H9 (cell line): ENCODE results near the gene A1CF. TPM values are rescaled to one million over a fixed set of nuclear protein-coding genes. Genes with fewer than 3 reads are reported as not detected.

Experiments used
- DNase-seq: peaks from one replicate; pipeline ENCODE4 v3.0.0-alpha.2; 2017
- H2AFZ ChIP-seq: one replicate; pipeline ENCODE4 v1.6.1; 2013; ENCODE audit warnings: mild to moderate bottlenecking, low read length, control low read depth, moderate library complexity
- H2AK5ac ChIP-seq: 2 replicates; pipeline ENCODE4 v1.6.1; 2013; ENCODE audit warnings: low read length, control low read depth, mixed read lengths; ENCODE audit not compliant: insufficient read length
- H2BK120ac ChIP-seq: one replicate; pipeline ENCODE4 v1.6.1; 2013; ENCODE audit warnings: low read depth, mild to moderate bottlenecking, low read length, control low read depth, inconsistent platforms; ENCODE audit not compliant: poor library complexity, severe bottlenecking
- H2BK12ac ChIP-seq: 2 replicates; pipeline ENCODE4 v1.6.1; 2013; ENCODE audit warnings: low read length, control low read depth, mixed read lengths, low read depth; ENCODE audit not compliant: insufficient read length
- H2BK15ac ChIP-seq: 2 replicates; pipeline ENCODE4 v1.6.1; 2013; ENCODE audit warnings: low read depth, low read length, control low read depth
- H2BK20ac ChIP-seq: one replicate; pipeline ENCODE4 v1.6.1; 2013; ENCODE audit warnings: low read depth, mild to moderate bottlenecking, low read length, control low read depth, inconsistent platforms; ENCODE audit not compliant: poor library complexity, severe bottlenecking
- H2BK5ac ChIP-seq: 2 replicates; pipeline ENCODE4 v1.6.1; 2013; ENCODE audit warnings: low read length, control low read depth, mixed read lengths; ENCODE audit not compliant: insufficient read length
- H3K14ac ChIP-seq: 2 replicates; pipeline ENCODE4 v1.6.1; 2013; ENCODE audit warnings: low read length, control low read depth; ENCODE audit not compliant: insufficient read depth
- H3K18ac ChIP-seq: 2 replicates; pipeline ENCODE4 v1.6.1; 2013; ENCODE audit warnings: low read depth, mild to moderate bottlenecking, mixed read lengths, low read length, control low read depth; ENCODE audit not compliant: insufficient read length
- H3K23ac ChIP-seq: 2 replicates; pipeline ENCODE4 v1.6.1; 2013; ENCODE audit warnings: low read length, control low read depth, mixed read lengths, low read depth; ENCODE audit not compliant: insufficient read length
- H3K23me2 ChIP-seq: 2 replicates; pipeline ENCODE4 v1.6.1; 2013; ENCODE audit warnings: low read depth, mild to moderate bottlenecking, mixed read lengths, low read length, control low read depth; ENCODE audit not compliant: insufficient read length, poor library complexity, severe bottlenecking
- H3K27ac ChIP-seq: 2 replicates; pipeline ENCODE4 v1.5.1; 2013; ENCODE audit warnings: low read length, control low read depth, mixed read lengths, low read depth; ENCODE audit not compliant: insufficient read length
- H3K27me3 ChIP-seq: 2 replicates; pipeline ENCODE4 v1.6.1; 2013; ENCODE audit warnings: low read length, control low read depth, inconsistent platforms; ENCODE audit not compliant: insufficient read depth
- H3K4ac ChIP-seq: 2 replicates; pipeline ENCODE4 v1.6.1; 2013; ENCODE audit warnings: low read depth, mild to moderate bottlenecking, control low read depth, inconsistent platforms, low read length, moderate library complexity
- H3K4me1 ChIP-seq: 2 replicates; pipeline ENCODE4 v1.6.1; 2013; ENCODE audit warnings: low read length, control low read depth, inconsistent platforms; ENCODE audit not compliant: insufficient read depth
- H3K4me2 ChIP-seq: 2 replicates; pipeline ENCODE4 v1.6.1; 2013; ENCODE audit warnings: low read length, control low read depth, mixed read lengths; ENCODE audit not compliant: insufficient read length, insufficient read depth
- H3K56ac ChIP-seq: 2 replicates; pipeline ENCODE4 v1.6.1; 2013; ENCODE audit warnings: low read depth, mild to moderate bottlenecking, mixed read lengths, low read length, control low read depth; ENCODE audit not compliant: insufficient read length
- H3K79me1 ChIP-seq: 2 replicates; pipeline ENCODE4 v1.6.1; 2013; ENCODE audit warnings: low read depth, mild to moderate bottlenecking, moderate library complexity, low read length, control low read depth, inconsistent platforms; ENCODE audit not compliant: insufficient read depth, poor library complexity, severe bottlenecking
- H3K79me2 ChIP-seq: 2 replicates; pipeline ENCODE4 v1.6.1; 2013; ENCODE audit warnings: low read length, control low read depth, inconsistent platforms; ENCODE audit not compliant: insufficient read depth
- H3K9ac ChIP-seq: 2 replicates; pipeline ENCODE4 v1.6.1; 2013; ENCODE audit warnings: low read length, control low read depth, mixed read lengths; ENCODE audit not compliant: insufficient read length; ENCODE audit errors: extremely low read depth
- H3K9me3 ChIP-seq: one replicate; pipeline ENCODE4 v1.6.1; 2013; ENCODE audit warnings: low read depth, low read length, inconsistent platforms; ENCODE audit not compliant: control insufficient read depth
- H3T11ph ChIP-seq: one replicate; pipeline ENCODE4 v1.6.1; 2013; ENCODE audit warnings: mild to moderate bottlenecking, low read length, control low read depth, inconsistent platforms
- H4K20me1 ChIP-seq: one replicate; pipeline ENCODE4 v1.6.1; 2013; ENCODE audit not compliant: control insufficient read depth, insufficient read length, insufficient read depth
- H4K5ac ChIP-seq: 2 replicates; pipeline ENCODE4 v1.6.1; 2013; ENCODE audit warnings: low read depth, mild to moderate bottlenecking, mixed read lengths, low read length, control low read depth; ENCODE audit not compliant: insufficient read length
- H4K8ac ChIP-seq: replicated peaks from 2 replicates; pipeline ENCODE4 v1.6.1; 2013; ENCODE audit warnings: low read length, control low read depth, mixed read lengths, low read depth; ENCODE audit not compliant: insufficient read length
- H4K91ac ChIP-seq: 2 replicates; pipeline ENCODE4 v1.6.1; 2013; ENCODE audit warnings: low read depth, mild to moderate bottlenecking, moderate library complexity, mixed read lengths, low read length, control low read depth; ENCODE audit not compliant: insufficient read length
- H3K27ac Mint-ChIP-seq, 3 experiments: 2 replicates in 2 of 3; 3 replicates in 1 of 3; pipeline ENCODE4 v1.8.0; 2020 to 2021; ENCODE audit warnings: mixed read lengths in 3 of 3, mild to moderate bottlenecking in 1 of 3, moderate library complexity in 1 of 3
- H3K27me3 Mint-ChIP-seq: 2 replicates; pipeline ENCODE4 v1.8.0; 2021; ENCODE audit warnings: low read depth, mild to moderate bottlenecking, moderate library complexity, mixed read lengths
- H3K36me3 Mint-ChIP-seq, 3 experiments: 2 replicates in 2 of 3; 3 replicates in 1 of 3; pipeline ENCODE4 v1.8.0; 2020 to 2021; ENCODE audit warnings: low read depth in 3 of 3, mixed read lengths in 3 of 3; ENCODE audit not compliant: insufficient read depth in 1 of 3
- H3K4me1 Mint-ChIP-seq, 2 experiments: 2 replicates each; pipeline ENCODE4 v1.8.0; 2020; ENCODE audit warnings: mixed read lengths in 2 of 2
- H3K4me3 Mint-ChIP-seq, 2 experiments: 2 replicates in 1 of 2; 3 replicates in 1 of 2; pipeline ENCODE4 v1.8.0; 2020 to 2021; ENCODE audit warnings: mild to moderate bottlenecking in 2 of 2, mixed read lengths in 2 of 2, moderate library complexity in 1 of 2
- H3K9me3 Mint-ChIP-seq, 2 experiments: 2 replicates in 1 of 2; 3 replicates in 1 of 2; pipeline ENCODE4 v1.8.0; 2020; ENCODE audit warnings: mild to moderate bottlenecking in 2 of 2, mixed read lengths in 2 of 2, moderate library complexity in 1 of 2
- CTCF ChIP-seq: fragments of 200-600 bp; sonication (generic); conservative IDR thresholded peaks from 3 replicates; pipeline ENCODE4 v1.8.0; 2021; ENCODE audit warnings: antibody characterized with exemption, mild to moderate bottlenecking
- WGBS: extraction: QIAGEN DNeasy Blood & Tissue Kit; methylation state at CpG from one replicate; pipeline ENCODE4 v1.1.7; 2013; ENCODE audit warnings: missing lambda C conversion rate, low lambda C conversion rate, mixed read lengths; ENCODE audit not compliant: insufficient read length; ENCODE audit errors: extremely low coverage; 5-methylcytosine and 5-hydroxymethylcytosine counted together
- total RNA-seq: library from RNA; stranded (reverse); gene quantifications from 2 replicates; pipeline ENCODE4 v1.2.1, GENCODE V29; 2021

Gene A1CF
- total RNA-seq, 1 experiment from 2014 or later: not detected

- H3K4ac ChIP-seq: no peak overlapping the region
- no peak overlapping the region for H3T11ph ChIP-seq
- DNase-seq: no peak
- no peak overlapping the region for H3K27ac Mint-ChIP-seq
- peaks cover 26% of the 10 kb centered on the region for H3K27me3 Mint-ChIP-seq
- H2AK5ac ChIP-seq: no peak overlapping the region
- H4K8ac ChIP-seq: no peak overlapping the region
- H2BK5ac ChIP-seq: no peak overlapping the region
- H3K9me3 Mint-ChIP-seq: no peaks in the 10 kb centered on the region
- no peak overlapping the region for H2BK20ac ChIP-seq
- H3K4me1 ChIP-seq: no peaks in the 10 kb centered on the region
- H4K20me1 ChIP-seq: no peaks in the 10 kb centered on the region
- no peaks in the 10 kb centered on the region for H3K79me1 ChIP-seq
- no peak overlapping the region for H4K5ac ChIP-seq
- no peaks in the 10 kb centered on the region for H3K27me3 ChIP-seq
- H3K4me3 Mint-ChIP-seq: no peak overlapping the region
- no peak overlapping the region for H3K4me2 ChIP-seq
- H3K9ac ChIP-seq: no peak overlapping the region
- H3K56ac ChIP-seq: no peak overlapping the region
- WGBS: no CpG with 5 or more reads among the region's 4 CpGs
- no peak overlapping the region for H2BK120ac ChIP-seq
- no peak overlapping the region for H2AFZ ChIP-seq
- no peaks in the 10 kb centered on the region for H3K23me2 ChIP-seq
- H3K14ac ChIP-seq: no peak overlapping the region
- H3K18ac ChIP-seq: no peak overlapping the region
- TF ChIP-seq CTCF: no peak
- no peak overlapping the region for H4K91ac ChIP-seq
- H3K9me3 ChIP-seq: no peaks in the 10 kb centered on the region
- no peaks in the 10 kb centered on the region for H3K36me3 Mint-ChIP-seq
- no peaks in the 10 kb centered on the region for H3K79me2 ChIP-seq
- no peak overlapping the region for H2BK12ac ChIP-seq
- no peak overlapping the region for H3K27ac ChIP-seq
- H2BK15ac ChIP-seq: no peak overlapping the region
- H3K23ac ChIP-seq: no peak overlapping the region
- no peaks in the 10 kb centered on the region for H3K4me1 Mint-ChIP-seq
Measured at GRCh38 chr10:50823789-50824188, 61.6 kb downstream of the A1CF start.
